Ascending aorta (tissue), 2 donors: Measurements from ENCODE around the gene RNF145. TPM values are rescaled to one million over a fixed set of nuclear protein-coding genes. Genes with fewer than 3 reads are reported as not detected.

Source experiments
- DNase-seq, 2 donors: peaks; one replicate each; pipeline ENCODE4 v3.0.0-alpha.2; 2019; ENCODE audit warnings: low spot score in 2 of 2
- H3K27ac ChIP-seq, 2 donors: fragments of 200-600 bp; sonication (generic); one replicate each; pipeline ENCODE4 v1.5.1; 2016 to 2017; ENCODE audit warnings: mild to moderate bottlenecking in 1 of 2
- H3K27me3 ChIP-seq: fragments of 200-600 bp; sonication (generic); one replicate; pipeline ENCODE4 v1.5.1; 2017
- H3K36me3 ChIP-seq, 2 donors: fragments of 200-600 bp; sonication (generic); one replicate each; pipeline ENCODE4 v1.5.1; 2016
- H3K4me1 ChIP-seq, 2 donors: fragments of 200-600 bp; sonication (generic); one replicate each; pipeline ENCODE4 v1.5.1; 2016 to 2017; ENCODE audit warnings: mild to moderate bottlenecking in 1 of 2
- H3K4me3 ChIP-seq, 2 donors: fragments of 200-600 bp; sonication (generic); one replicate each; pipeline ENCODE4 v1.5.1; 2016 to 2017; ENCODE audit warnings: mild to moderate bottlenecking in 1 of 2
- H3K9me3 ChIP-seq, 2 donors: fragments of 200-600 bp; sonication (generic); one replicate each; pipeline ENCODE4 v1.5.1; 2016
- CTCF ChIP-seq, 3 experiments: fragments of 200-600 bp in 2 of 3; fragments of 450-650 bp in 1 of 3; sonication (generic) in 2 of 3; IDR thresholded peaks; one replicate each; pipeline ENCODE4 v1.5.1; 2016 to 2019; ENCODE audit warnings: antibody characterized with exemption in 3 of 3, mild to moderate bottlenecking in 1 of 3, moderate library complexity in 1 of 3
- intact Hi-C: fragments of 100-400 bp; cut with DNase I; formaldehyde crosslinking; loops from one replicate; pipeline ENCODE4 v1.15.1; 2023
- total RNA-seq: library from RNA; depleted of rRNA; stranded (reverse); fragments of >200 nt; gene quantifications from one replicate; pipeline ENCODE4 v1.1.0, GENCODE V29; 2016

Gene RNF145
- total RNA-seq, 1 donor from 2014 or later: 47.8 TPM

- Histone ChIP-seq H3K4me1 (peaks cover 0 to 11% of the 10 kb centered on the region in 2 donors), H3K4me3 (no peak overlapping the region), H3K36me3 (peaks cover 0 to 8% of the 10 kb centered on the region in 2 donors), H3K27ac (no peak overlapping the region), H3K27me3 (no peaks in the 10 kb centered on the region), H3K9me3 (no peaks in the 10 kb centered on the region)
- no peak for TF ChIP-seq CTCF (IDR thresholded peaks at IDR 0.05)
- DNase-seq: no peak
- intact Hi-C loops: no loop called here
Measured at GRCh38 chr5:159186319-159186718, 23.0 kb downstream of the RNF145 start.

- no peak for TF ChIP-seq CTCF (IDR thresholded peaks at IDR 0.05)
- no peak for DNase-seq
- Histone ChIP-seq H3K36me3 (peaks cover 0 to 8% of the 10 kb centered on the region in 2 donors), H3K27ac (no peak overlapping the region), H3K4me3 (no peak overlapping the region), H3K4me1 (peaks cover 0 to 11% of the 10 kb centered on the region in 2 donors), H3K9me3 (no peaks in the 10 kb centered on the region), H3K27me3 (no peaks in the 10 kb centered on the region)
- intact Hi-C loops: no loop called here
Measured at GRCh38 chr5:159185773-159186172, 23.6 kb downstream of the RNF145 start.

GRCh38 chr5:159184858-159185381, 24.4 kb downstream of the RNF145 start:
- DNase-seq: no peak
- H3K36me3 ChIP-seq: peaks cover 0 to 8% of the 10 kb centered on the region in 2 donors
- H3K9me3 ChIP-seq: no peaks in the 10 kb centered on the region
- H3K4me1 ChIP-seq: peaks cover 0 to 14% of the 10 kb centered on the region in 2 donors
- peak overlapping the region in 1 of 2 donors; percentile 7 for H3K27ac ChIP-seq
- intact Hi-C loops: no loop called here
- no peak overlapping the region for H3K4me3 ChIP-seq
- no peak for TF ChIP-seq CTCF (IDR thresholded peaks at IDR 0.05)
- no peaks in the 10 kb centered on the region for H3K27me3 ChIP-seq

GRCh38 chr5:159184236-159184635, 25.1 kb downstream of the RNF145 start:
- intact Hi-C loops: no loop called here
- Histone ChIP-seq H3K4me3 (no peak overlapping the region), H3K4me1 (peaks cover 0 to 18% of the 10 kb centered on the region in 2 donors), H3K27me3 (no peaks in the 10 kb centered on the region), H3K9me3 (no peaks in the 10 kb centered on the region), H3K36me3 (peaks cover 0 to 4% of the 10 kb centered on the region in 2 donors), H3K27ac (no peak overlapping the region)
- no peak for TF ChIP-seq CTCF (IDR thresholded peaks at IDR 0.05)
- DNase-seq: no peak

- DNase-seq: no peak
- H3K27ac ChIP-seq: peak overlapping the region in 1 of 2 donors; percentile 0
- intact Hi-C loops: no loop called here
Measured at GRCh38 chr5:159183247-159183646, 26.1 kb downstream of the RNF145 start.

More at GRCh38 chr5:159183247-159183646, 26.1 kb downstream of the RNF145 start:
- no peak overlapping the region for H3K4me3 ChIP-seq
- H3K27me3 ChIP-seq: no peaks in the 10 kb centered on the region
- H3K36me3 ChIP-seq: peaks cover 0 to 4% of the 10 kb centered on the region in 2 donors
- peaks cover 0 to 17% of the 10 kb centered on the region in 2 donors for H3K4me1 ChIP-seq
- TF ChIP-seq CTCF (IDR thresholded peaks at IDR 0.05): no peak
- H3K9me3 ChIP-seq: no peaks in the 10 kb centered on the region
